ENCODE measurements around the gene NEIL3. TPM values are rescaled to one million over a fixed set of nuclear protein-coding genes. Genes with fewer than 3 reads are reported as not detected.

Gene NEIL3, protein sequence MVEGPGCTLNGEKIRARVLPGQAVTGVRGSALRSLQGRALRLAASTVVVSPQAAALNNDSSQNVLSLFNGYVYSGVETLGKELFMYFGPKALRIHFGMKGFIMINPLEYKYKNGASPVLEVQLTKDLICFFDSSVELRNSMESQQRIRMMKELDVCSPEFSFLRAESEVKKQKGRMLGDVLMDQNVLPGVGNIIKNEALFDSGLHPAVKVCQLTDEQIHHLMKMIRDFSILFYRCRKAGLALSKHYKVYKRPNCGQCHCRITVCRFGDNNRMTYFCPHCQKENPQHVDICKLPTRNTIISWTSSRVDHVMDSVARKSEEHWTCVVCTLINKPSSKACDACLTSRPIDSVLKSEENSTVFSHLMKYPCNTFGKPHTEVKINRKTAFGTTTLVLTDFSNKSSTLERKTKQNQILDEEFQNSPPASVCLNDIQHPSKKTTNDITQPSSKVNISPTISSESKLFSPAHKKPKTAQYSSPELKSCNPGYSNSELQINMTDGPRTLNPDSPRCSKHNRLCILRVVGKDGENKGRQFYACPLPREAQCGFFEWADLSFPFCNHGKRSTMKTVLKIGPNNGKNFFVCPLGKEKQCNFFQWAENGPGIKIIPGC
- 4.2 and 4.3 TPM in 2 replicates for total RNA-seq

DNA sequence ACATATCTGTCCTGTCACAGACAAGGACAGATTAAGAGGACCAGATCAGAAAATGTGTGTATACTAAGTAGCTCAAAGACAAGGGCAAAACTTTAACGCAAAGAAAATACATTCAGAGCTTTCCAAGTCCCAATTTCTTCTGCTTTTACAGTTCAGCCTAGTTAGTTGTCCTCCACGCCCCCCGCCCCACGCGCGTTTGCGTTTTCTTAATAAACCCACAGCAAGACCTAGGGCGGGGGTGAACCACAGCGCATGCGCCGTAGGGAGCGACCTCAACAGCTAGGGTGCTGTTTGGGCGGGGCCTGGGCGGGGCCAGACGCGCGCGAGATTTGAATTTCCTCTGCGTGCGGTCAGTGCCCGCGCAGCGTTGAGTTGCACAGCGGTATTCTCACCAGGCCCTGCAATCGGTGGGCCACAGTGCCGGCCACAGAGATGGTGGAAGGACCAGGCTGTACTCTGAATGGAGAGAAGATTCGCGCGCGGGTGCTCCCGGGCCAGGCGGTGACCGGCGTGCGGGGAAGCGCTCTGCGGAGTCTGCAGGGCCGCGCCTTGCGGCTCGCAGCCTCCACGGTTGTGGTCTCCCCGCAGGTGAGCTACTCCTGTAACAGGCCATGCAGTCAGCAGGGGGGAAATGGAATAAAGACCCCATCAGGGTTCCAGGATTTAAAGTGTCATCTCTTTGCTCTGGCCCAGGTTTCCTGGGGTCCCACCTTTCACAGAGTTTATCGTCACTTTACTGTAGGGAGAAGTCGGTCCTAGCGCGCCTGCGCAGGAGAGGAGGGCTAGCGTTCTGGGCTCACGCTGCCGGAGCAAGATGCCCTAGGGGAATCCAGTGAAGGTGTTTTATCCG, at the start of gene NEIL3:
NEIL3 (plus strand) TSS at position 353 of the 850 bp plus-strand sequence; CDS start at position 433, 80 bp downstream.

Other genes starting within 250 kb of the NEIL3 start
- gene AGA, start 132.6 kb downstream of the NEIL3 start, total RNA-seq: 21.6 and 23.2 TPM in 2 replicates